ENCODE data around the gene TRMT5.

TRMT5 gene

GRCh38 chr14:60980811-60981632 is at the start of gene TRMT5, which contains the start of gene SLC38A6:
TRMT5 (minus strand) TSS chr14:60981079; CDS start chr14:60980973, 106 bp downstream.
SLC38A6 (plus strand) TSS chr14:60981245; CDS start chr14:60981278, 33 bp downstream.
- no peak for TF ChIP-seq CTCF (IDR thresholded peaks at IDR 0.05; ENCODE audit: low read depth, low read length)
- DNase-seq (ENCODE audit: extremely low read depth, low read depth): peak; percentile 93

GRCh38 chr14:61026526-61026925 is 45.6 kb upstream of the TRMT5 start:
- TF ChIP-seq CTCF (IDR thresholded peaks at IDR 0.05; ENCODE audit: low read depth, low read length): no peak
- DNase-seq (ENCODE audit: extremely low read depth, low read depth): no peak

GRCh38 chr14:61025251-61026223 is 44.7 kb upstream of the TRMT5 start:
- TF ChIP-seq CTCF (IDR thresholded peaks at IDR 0.05; ENCODE audit: low read depth, low read length): peak; percentile 89
- DNase-seq (ENCODE audit: extremely low read depth, low read depth): peak; percentile 54

- no peak for TF ChIP-seq CTCF (IDR thresholded peaks at IDR 0.05; ENCODE audit: low read depth, low read length)
- DNase-seq (ENCODE audit: extremely low read depth, low read depth): no peak
Observed at GRCh38 chr14:61019537-61019936, 38.7 kb upstream of the TRMT5 start.

GRCh38 chr14:61003571-61003970 is 22.7 kb upstream of the TRMT5 start:
- TF ChIP-seq CTCF (IDR thresholded peaks at IDR 0.05; ENCODE audit: low read depth, low read length): no peak
- DNase-seq (ENCODE audit: extremely low read depth, low read depth): no peak

GRCh38 chr14:60999536-60999935 is 18.7 kb upstream of the TRMT5 start:
- DNase-seq (ENCODE audit: extremely low read depth, low read depth): no peak
- no peak for TF ChIP-seq CTCF (IDR thresholded peaks at IDR 0.05; ENCODE audit: low read depth, low read length)
